MCF 10A (cell line): Measurements from ENCODE around the gene ODR4. TPM values are rescaled to one million over a fixed set of nuclear protein-coding genes. Genes with fewer than 3 reads are reported as not detected.

Experiments used
- BruUV-seq: library from RNA; stranded (reverse); fragments of 400-500 nt; replicated peaks from 2 replicates; lab custom pipeline; 2021; lab: Mats Ljungman, UMichigan
- CTCF ChIA-PET: fragments of 300-600 bp; sonication (Branson Sonifier 250); formaldehyde crosslinking; extraction: SDS; loops from one replicate; lab custom pipeline; 2021; ENCODE audit warnings: antibody characterized with exemption, inconsistent platforms; lab: Yijun Ruan, JAX
- POLR2A ChIA-PET: fragments of 300-600, 350-650 bp; sonication (Branson Sonifier 250); formaldehyde crosslinking; extraction: SDS; loops from one replicate; lab custom pipeline; 2020; ENCODE audit warnings: antibody characterized with exemption, inconsistent platforms; lab: Yijun Ruan, JAX
- DNase-seq: peaks from one replicate; pipeline ENCODE4 v3.0.0-alpha.2; 2018; ENCODE audit not compliant: unreplicated experiment
- H3K27ac Mint-ChIP-seq: one replicate; pipeline ENCODE4 v1.8.0; 2022; ENCODE audit warnings: mild to moderate bottlenecking, low read depth, mixed read lengths; ENCODE audit not compliant: unreplicated experiment
- H3K27me3 Mint-ChIP-seq: one replicate; pipeline ENCODE4 v1.8.0; 2022; ENCODE audit warnings: mixed read lengths; ENCODE audit not compliant: insufficient read depth, unreplicated experiment
- H3K36me3 Mint-ChIP-seq: one replicate; pipeline ENCODE4 v1.8.0; 2022; ENCODE audit warnings: mild to moderate bottlenecking, moderate library complexity, mixed read lengths; ENCODE audit not compliant: insufficient read depth, unreplicated experiment
- H3K4me1 Mint-ChIP-seq: one replicate; pipeline ENCODE4 v1.8.0; 2022; ENCODE audit warnings: mixed read lengths; ENCODE audit not compliant: insufficient read depth, unreplicated experiment
- H3K4me3 Mint-ChIP-seq: one replicate; pipeline ENCODE4 v1.8.0; 2022; ENCODE audit warnings: mild to moderate bottlenecking, moderate library complexity, mixed read lengths; ENCODE audit not compliant: unreplicated experiment
- H3K9me3 Mint-ChIP-seq: one replicate; pipeline ENCODE4 v1.8.0; 2022; ENCODE audit warnings: mixed read lengths; ENCODE audit not compliant: unreplicated experiment
- intact Hi-C: fragments of 100-400 bp; cut with micrococcal nuclease; formaldehyde crosslinking; loops from 2 replicates; pipeline ENCODE4 v1.14.1; 2022
- total RNA-seq: library from RNA; stranded (reverse); gene quantifications from 2 replicates; pipeline ENCODE4 v1.2.3, GENCODE V29; 2022
- TF ChIP-seq, protein P1 (sequence below): fragments of 200-600 bp; IDR thresholded peaks from one replicate; pipeline ENCODE4 v1.8.0; 2022; ENCODE audit warnings: antibody characterized with exemption, mild to moderate bottlenecking; ENCODE audit not compliant: unreplicated experiment

Gene ODR4
- total RNA-seq, 1 experiment from 2014 or later: 39.9 TPM

DNA sequence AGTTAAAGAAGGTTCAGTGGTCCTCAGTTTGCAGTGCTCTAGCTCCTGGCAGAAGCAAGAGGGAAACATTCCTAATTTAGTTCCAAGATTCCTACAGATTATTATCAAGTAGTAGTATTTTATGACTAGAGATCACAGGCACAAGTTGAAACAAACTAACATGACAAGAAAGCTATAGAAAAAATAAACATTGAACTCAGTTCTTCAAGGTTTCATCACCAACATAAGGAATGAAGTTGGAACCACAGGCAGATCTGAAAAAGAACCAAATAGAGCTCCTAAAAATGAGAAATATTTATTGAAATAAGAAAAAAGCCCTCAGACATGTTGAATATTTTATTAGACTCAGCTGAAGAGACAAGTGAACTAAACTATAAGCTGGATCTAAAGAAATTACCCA is 44.7 kb downstream of the ODR4 start:
- H3K4me3 Mint-ChIP-seq: no peak overlapping the region
- no peaks in the 10 kb centered on the region for H3K4me1 Mint-ChIP-seq
- no TSS peak for BruUV-seq
- DNase-seq: no peak
- TF ChIP-seq, protein P1, sequence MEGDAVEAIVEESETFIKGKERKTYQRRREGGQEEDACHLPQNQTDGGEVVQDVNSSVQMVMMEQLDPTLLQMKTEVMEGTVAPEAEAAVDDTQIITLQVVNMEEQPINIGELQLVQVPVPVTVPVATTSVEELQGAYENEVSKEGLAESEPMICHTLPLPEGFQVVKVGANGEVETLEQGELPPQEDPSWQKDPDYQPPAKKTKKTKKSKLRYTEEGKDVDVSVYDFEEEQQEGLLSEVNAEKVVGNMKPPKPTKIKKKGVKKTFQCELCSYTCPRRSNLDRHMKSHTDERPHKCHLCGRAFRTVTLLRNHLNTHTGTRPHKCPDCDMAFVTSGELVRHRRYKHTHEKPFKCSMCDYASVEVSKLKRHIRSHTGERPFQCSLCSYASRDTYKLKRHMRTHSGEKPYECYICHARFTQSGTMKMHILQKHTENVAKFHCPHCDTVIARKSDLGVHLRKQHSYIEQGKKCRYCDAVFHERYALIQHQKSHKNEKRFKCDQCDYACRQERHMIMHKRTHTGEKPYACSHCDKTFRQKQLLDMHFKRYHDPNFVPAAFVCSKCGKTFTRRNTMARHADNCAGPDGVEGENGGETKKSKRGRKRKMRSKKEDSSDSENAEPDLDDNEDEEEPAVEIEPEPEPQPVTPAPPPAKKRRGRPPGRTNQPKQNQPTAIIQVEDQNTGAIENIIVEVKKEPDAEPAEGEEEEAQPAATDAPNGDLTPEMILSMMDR: no peak
- H3K27me3 Mint-ChIP-seq: no peaks in the 10 kb centered on the region
- H3K36me3 Mint-ChIP-seq: peaks cover 47% of the 10 kb centered on the region
- no peak overlapping the region for H3K27ac Mint-ChIP-seq
- ChIA-PET POLR2A (no interaction called here), CTCF (interaction anchor here (1.0 kb wide), 1 partner anchor 15 kb away, joined by 3 read pairs; no protein-coding TSS in a partner anchor)
- intact Hi-C loops: no loop called here
- H3K9me3 Mint-ChIP-seq: no peaks in the 10 kb centered on the region

DNA sequence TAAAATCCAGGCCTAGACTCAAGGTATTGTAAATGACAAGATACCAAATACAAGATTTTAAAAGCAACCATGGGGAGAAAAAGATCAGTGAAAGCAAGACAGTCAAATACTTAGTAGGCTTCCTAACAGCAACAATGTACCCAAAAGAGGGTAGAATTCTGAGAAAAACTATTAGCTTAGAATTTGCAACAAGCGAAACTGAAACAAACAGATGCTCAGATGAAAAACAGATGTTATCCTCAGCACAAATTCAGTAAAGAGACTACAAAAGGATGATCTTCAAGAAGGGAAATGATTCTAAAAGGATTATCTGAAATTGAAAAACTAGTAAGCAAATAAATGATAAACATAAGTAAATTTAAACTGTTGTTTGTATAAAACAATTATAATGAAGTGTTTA is 45.3 kb downstream of the ODR4 start:
- BruUV-seq: no TSS peak
- Mint-ChIP-seq H3K4me3 (no peak overlapping the region), H3K36me3 (peaks cover 41% of the 10 kb centered on the region), H3K4me1 (no peaks in the 10 kb centered on the region), H3K27ac (no peak overlapping the region), H3K27me3 (no peaks in the 10 kb centered on the region), H3K9me3 (no peaks in the 10 kb centered on the region)
- intact Hi-C loops: no loop called here
- no peak for DNase-seq
- TF ChIP-seq, protein P1: no peak
- CTCF ChIA-PET: interaction anchor here (1.0 kb wide), 1 partner anchor 15 kb away, joined by 3 read pairs; no protein-coding TSS in a partner anchor
- POLR2A ChIA-PET: no interaction called here

DNA sequence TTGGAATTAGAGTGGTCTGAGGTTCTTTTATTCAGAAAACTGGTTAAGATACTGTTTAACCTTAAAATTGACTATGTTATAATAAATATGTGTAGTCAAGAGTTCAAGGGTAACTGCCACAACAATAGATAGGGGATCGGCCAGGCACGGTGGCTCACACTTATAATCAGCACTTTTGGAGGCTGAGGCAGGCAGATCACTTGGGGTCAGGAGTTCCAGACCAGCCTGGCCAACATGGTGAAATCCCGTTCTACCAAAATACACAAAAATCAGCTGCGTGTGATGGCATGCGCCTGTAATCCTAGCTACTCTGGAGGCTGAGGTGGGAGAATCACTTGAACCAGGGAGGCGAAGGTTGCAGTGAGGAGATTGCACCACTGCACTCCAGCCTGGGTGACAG is 45.8 kb downstream of the ODR4 start:
- ChIA-PET POLR2A (no interaction called here), CTCF (no interaction called here)
- Mint-ChIP-seq H3K9me3 (no peaks in the 10 kb centered on the region), H3K27ac (no peak overlapping the region), H3K4me3 (no peak overlapping the region), H3K36me3 (peaks cover 37% of the 10 kb centered on the region), H3K27me3 (no peaks in the 10 kb centered on the region), H3K4me1 (no peaks in the 10 kb centered on the region)
- intact Hi-C loops: no loop called here
- BruUV-seq: no TSS peak
- DNase-seq: no peak
- TF ChIP-seq, protein P1: no peak

DNA sequence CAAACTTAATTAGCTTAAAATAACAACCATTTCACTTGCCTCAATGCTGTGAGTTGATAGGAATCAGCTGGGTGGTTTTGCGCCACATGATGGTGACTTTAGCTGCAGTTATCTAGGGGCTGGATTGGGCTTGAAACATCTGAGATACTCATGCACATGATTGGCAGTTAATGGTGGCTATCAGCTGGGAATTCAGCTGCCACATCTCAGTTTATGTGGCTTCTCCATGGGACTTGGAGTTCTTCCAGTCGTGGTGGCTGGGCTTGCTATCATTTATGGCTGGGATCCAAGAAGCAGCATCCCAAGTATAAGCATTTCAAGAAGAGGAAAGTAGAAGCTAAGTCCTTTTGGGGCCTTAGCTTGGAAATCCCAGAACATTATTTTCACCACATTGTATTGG is 48.9 kb downstream of the ODR4 start:
- intact Hi-C loops: no loop called here
- no peak for DNase-seq
- TF ChIP-seq, protein P1: no peak
- BruUV-seq: no TSS peak
- no peaks in the 10 kb centered on the region for H3K9me3 Mint-ChIP-seq
- POLR2A ChIA-PET: interaction anchor here (1.0 kb wide), 1 partner anchor 18 kb away, joined by 3 read pairs; no protein-coding TSS in a partner anchor
- H3K4me1 Mint-ChIP-seq: no peaks in the 10 kb centered on the region
- no peak overlapping the region for H3K4me3 Mint-ChIP-seq
- H3K36me3 Mint-ChIP-seq: peaks cover 15% of the 10 kb centered on the region
- H3K27me3 Mint-ChIP-seq: no peaks in the 10 kb centered on the region
- CTCF ChIA-PET: interaction anchor here (0.5 to 1.0 kb wide), 6 partner anchors 19 to 1081 kb away, joined by 3 to 4 read pairs (median 3); partner anchors contain the start of gene TPR
- H3K27ac Mint-ChIP-seq: no peak overlapping the region
